Ascending aorta (tissue), 2 donors: Measurements from ENCODE around the gene FAM53B. TPM values are rescaled to one million over a fixed set of nuclear protein-coding genes. Genes with fewer than 3 reads are reported as not detected.

ENCODE experiments used
- DNase-seq, 2 donors: peaks; one replicate each; pipeline ENCODE4 v3.0.0-alpha.2; 2019; ENCODE audit warnings: low spot score in 2 of 2
- H3K27ac ChIP-seq, 2 donors: fragments of 200-600 bp; sonication (generic); one replicate each; pipeline ENCODE4 v1.5.1; 2016 to 2017; ENCODE audit warnings: mild to moderate bottlenecking in 1 of 2
- H3K27me3 ChIP-seq: fragments of 200-600 bp; sonication (generic); one replicate; pipeline ENCODE4 v1.5.1; 2017
- H3K36me3 ChIP-seq, 2 donors: fragments of 200-600 bp; sonication (generic); one replicate each; pipeline ENCODE4 v1.5.1; 2016
- H3K4me1 ChIP-seq, 2 donors: fragments of 200-600 bp; sonication (generic); one replicate each; pipeline ENCODE4 v1.5.1; 2016 to 2017; ENCODE audit warnings: mild to moderate bottlenecking in 1 of 2
- H3K4me3 ChIP-seq, 2 donors: fragments of 200-600 bp; sonication (generic); one replicate each; pipeline ENCODE4 v1.5.1; 2016 to 2017; ENCODE audit warnings: mild to moderate bottlenecking in 1 of 2
- H3K9me3 ChIP-seq, 2 donors: fragments of 200-600 bp; sonication (generic); one replicate each; pipeline ENCODE4 v1.5.1; 2016
- CTCF ChIP-seq, 3 experiments: fragments of 200-600 bp in 2 of 3; fragments of 450-650 bp in 1 of 3; sonication (generic) in 2 of 3; IDR thresholded peaks; one replicate each; pipeline ENCODE4 v1.5.1; 2016 to 2019; ENCODE audit warnings: antibody characterized with exemption in 3 of 3, mild to moderate bottlenecking in 1 of 3, moderate library complexity in 1 of 3
- intact Hi-C: fragments of 100-400 bp; cut with DNase I; formaldehyde crosslinking; loops from one replicate; pipeline ENCODE4 v1.15.1; 2023
- total RNA-seq: library from RNA; depleted of rRNA; stranded (reverse); fragments of >200 nt; gene quantifications from one replicate; pipeline ENCODE4 v1.1.0, GENCODE V29; 2016

FAM53B gene
- total RNA-seq, 1 donor from 2014 or later: 52.5 TPM

GRCh38 chr10:124675261-124675660 lies 68.9 kb downstream of the FAM53B start:
- intact Hi-C loops: no loop called here
- no peak overlapping the region for H3K4me3 ChIP-seq
- H3K27me3 ChIP-seq: no peaks in the 10 kb centered on the region
- TF ChIP-seq CTCF (IDR thresholded peaks at IDR 0.05): no peak
- peaks cover 0 to 5% of the 10 kb centered on the region in 2 donors for H3K36me3 ChIP-seq
- DNase-seq: no peak
- H3K9me3 ChIP-seq: no peaks in the 10 kb centered on the region
- peaks cover 3 to 17% of the 10 kb centered on the region in 2 donors for H3K4me1 ChIP-seq
- H3K27ac ChIP-seq: no peak overlapping the region

GRCh38 chr10:124674768-124675222 lies 69.4 kb downstream of the FAM53B start:
- Histone ChIP-seq H3K4me3 (no peak overlapping the region), H3K4me1 (peaks cover 3 to 17% of the 10 kb centered on the region in 2 donors), H3K27me3 (no peaks in the 10 kb centered on the region), H3K36me3 (peaks cover 0 to 5% of the 10 kb centered on the region in 2 donors), H3K27ac (no peak overlapping the region), H3K9me3 (no peaks in the 10 kb centered on the region)
- DNase-seq: no peak
- no peak for TF ChIP-seq CTCF (IDR thresholded peaks at IDR 0.05)
- intact Hi-C loops: no loop called here

GRCh38 chr10:124672181-124672638 lies 72.0 kb downstream of the FAM53B start:
- intact Hi-C loops: no loop called here
- Histone ChIP-seq H3K36me3 (peaks cover 0 to 2% of the 10 kb centered on the region in 2 donors), H3K4me1 (peaks cover under 1 to 7% of the 10 kb centered on the region in 2 donors), H3K4me3 (no peak overlapping the region), H3K9me3 (no peaks in the 10 kb centered on the region), H3K27ac (no peak overlapping the region), H3K27me3 (no peaks in the 10 kb centered on the region)
- no peak for DNase-seq
- no peak for TF ChIP-seq CTCF (IDR thresholded peaks at IDR 0.05)

- Histone ChIP-seq H3K9me3 (no peaks in the 10 kb centered on the region), H3K4me3 (no peak overlapping the region), H3K4me1 (peaks cover 0 to 5% of the 10 kb centered on the region in 2 donors), H3K36me3 (no peaks in the 10 kb centered on the region), H3K27me3 (no peaks in the 10 kb centered on the region), H3K27ac (no peak overlapping the region)
- no peak for DNase-seq
- no peak for TF ChIP-seq CTCF (IDR thresholded peaks at IDR 0.05)
- intact Hi-C loops: no loop called here
Measured at GRCh38 chr10:124671486-124672075, 72.6 kb downstream of the FAM53B start.

GRCh38 chr10:124670849-124671248 lies 73.3 kb downstream of the FAM53B start:
- no peak for TF ChIP-seq CTCF (IDR thresholded peaks at IDR 0.05)
- H3K4me1 ChIP-seq: peaks cover 0 to 3% of the 10 kb centered on the region in 2 donors
- no peak overlapping the region for H3K27ac ChIP-seq

More at GRCh38 chr10:124670849-124671248, 73.3 kb downstream of the FAM53B start:
- Histone ChIP-seq H3K36me3 (no peaks in the 10 kb centered on the region), H3K9me3 (no peaks in the 10 kb centered on the region), H3K27me3 (no peaks in the 10 kb centered on the region), H3K4me3 (no peak overlapping the region)
- no peak for DNase-seq
- intact Hi-C loops: no loop called here
